Fibroblast of lung (primary cell): ENCODE results near the gene UPF2. TPM values are rescaled to one million over a fixed set of nuclear protein-coding genes. Genes with fewer than 3 reads are reported as not detected.

Source experiments
- DNase-seq, 2 donors: peaks; one replicate each; pipeline versions ENCODE4 v3.0.0 to v3.0.0-alpha.2; 2010; ENCODE audit warnings: low read depth in 2 of 2
- H2AFZ ChIP-seq: 2 replicates; pipeline ENCODE4 v1.5.1; 2012; ENCODE audit warnings: low read length, control low read depth, inconsistent platforms
- H3K27ac ChIP-seq: 2 replicates; pipeline ENCODE4 v1.5.1; 2011; ENCODE audit warnings: low read length, control low read depth; ENCODE audit not compliant: insufficient read depth
- H3K27me3 ChIP-seq: 2 replicates; pipeline ENCODE4 v1.5.1; 2011; ENCODE audit warnings: mild to moderate bottlenecking, low read length; ENCODE audit not compliant: control insufficient read depth, insufficient read depth
- H3K36me3 ChIP-seq: 2 replicates; pipeline ENCODE4 v1.5.1; 2011; ENCODE audit warnings: low read length; ENCODE audit not compliant: control insufficient read depth, insufficient read depth
- H3K4me1 ChIP-seq: 2 replicates; pipeline ENCODE4 v1.5.1; 2011; ENCODE audit warnings: low read length; ENCODE audit not compliant: control insufficient read depth, insufficient read depth; ENCODE audit errors: extremely low read depth
- H3K4me2 ChIP-seq: 2 replicates; pipeline ENCODE4 v1.5.1; 2011; ENCODE audit warnings: low read length, control low read depth; ENCODE audit not compliant: insufficient read depth; ENCODE audit errors: extremely low read depth
- H3K4me3 ChIP-seq, 4 experiments: fragments of 200-600 bp in 1 of 4; sonication (generic) in 1 of 4; replicated peaks in 1 of 4; 2 replicates each; pipeline ENCODE4 v1.5.1; 2011 to 2016; ENCODE audit warnings: low read length in 4 of 4, low read depth in 3 of 4, mild to moderate bottlenecking in 3 of 4, control low read depth in 2 of 4, inconsistent platforms in 1 of 4, mixed read lengths in 1 of 4; ENCODE audit not compliant: insufficient read depth in 1 of 4; ENCODE audit errors: control extremely low read depth in 1 of 4
- H3K79me2 ChIP-seq: 2 replicates; pipeline ENCODE4 v1.5.1; 2012; ENCODE audit warnings: mild to moderate bottlenecking, low read length, inconsistent platforms; ENCODE audit not compliant: control insufficient read depth, insufficient read depth
- H3K9ac ChIP-seq: 2 replicates; pipeline ENCODE4 v1.5.1; 2011; ENCODE audit warnings: mild to moderate bottlenecking, low read length, control low read depth; ENCODE audit not compliant: insufficient read depth
- H3K9me3 ChIP-seq: 2 replicates; pipeline ENCODE4 v1.5.1; 2012; ENCODE audit warnings: low read depth, low read length; ENCODE audit not compliant: control insufficient read depth, insufficient read depth
- H4K20me1 ChIP-seq: 2 replicates; pipeline ENCODE4 v1.5.1; 2011; ENCODE audit warnings: low read length; ENCODE audit not compliant: control insufficient read depth, insufficient read depth; ENCODE audit errors: extremely low read depth
- CTCF ChIP-seq, 2 donors: IDR thresholded peaks in 1 of 2; conservative IDR thresholded peaks in 1 of 2; 1 replicate in 1 of 2; 2 replicates in 1 of 2; pipeline ENCODE4 v1.5.1; 2011 to 2012; ENCODE audit warnings: low read length in 2 of 2, control low read depth in 1 of 2, inconsistent platforms in 1 of 2, low read depth in 1 of 2, mild to moderate bottlenecking in 1 of 2
- EZH2 ChIP-seq: IDR thresholded peaks from 2 replicates; pipeline ENCODE4 v1.5.1; 2012; ENCODE audit warnings: low read length, control low read depth, mild to moderate bottlenecking; ENCODE audit errors: missing control alignments
- polyA plus RNA-seq, 2 donors: library from polyadenylated mRNA; depleted of rRNA in 1 of 2; stranded (reverse) in 1 of 2; unstranded in 1 of 2; fragments of >200 nt; gene quantifications; 2 replicates each; pipeline ENCODE4 v1.2.1, GENCODE V29; 2011 to 2012; ENCODE audit warnings: missing spikeins in 1 of 2
- total RNA-seq: library from RNA; depleted of rRNA; stranded (reverse); fragments of >200 nt; gene quantifications from 2 replicates; pipeline ENCODE4 v1.2.1, GENCODE V29; 2014

The UPF2 gene
- total and polyA plus RNA-seq, 2 donors (not counting 1 experiment from before 2014, with no cell fraction given), result 20.8 to 22.6 TPM

- Histone ChIP-seq H3K9ac (no peak overlapping the region), H3K27ac (no peak overlapping the region), H4K20me1 (no peaks in the 10 kb centered on the region), H3K4me2 (no peak overlapping the region), H3K36me3 (no peaks in the 10 kb centered on the region), H2AFZ (peak overlapping the region; percentile 17), H3K4me1 (peaks cover 2% of the 10 kb centered on the region), H3K79me2 (peaks cover 20% of the 10 kb centered on the region), H3K9me3 (no peaks in the 10 kb centered on the region), H3K27me3 (no peaks in the 10 kb centered on the region), H3K4me3 (no peak overlapping the region)
- DNase-seq, result no peak
- TF ChIP-seq EZH2 (no peak), CTCF (conservative IDR thresholded peaks at IDR 0.05 in 1 of 2, IDR thresholded peaks at IDR 0.05 in 1 of 2; ENCODE audit: low read depth in 1 of 2, low read length in 2 of 2) (no peak)
Measured at GRCh38 chr10:12045596-12045995, 3.0 kb upstream of the UPF2 start.

GRCh38 chr10:12042409-12042796 is 206 bp downstream of the UPF2 start:
- Histone ChIP-seq H3K4me2 (peak overlapping the region; percentile 96), H3K9me3 (no peaks in the 10 kb centered on the region), H3K4me3 (peak overlapping the region; percentile 91 to 98 (median 96)), H3K9ac (peak overlapping the region; percentile 99), H3K27ac (peak overlapping the region; percentile 100), H3K79me2 (peaks cover 49% of the 10 kb centered on the region), H4K20me1 (no peaks in the 10 kb centered on the region), H2AFZ (peak overlapping the region; percentile 71), H3K27me3 (no peaks in the 10 kb centered on the region), H3K4me1 (peaks cover 2% of the 10 kb centered on the region), H3K36me3 (no peaks in the 10 kb centered on the region)
- DNase-seq, result peak in 1 of 2 donors; percentile 30
- TF ChIP-seq CTCF (conservative IDR thresholded peaks at IDR 0.05 in 1 of 2, IDR thresholded peaks at IDR 0.05 in 1 of 2; ENCODE audit: low read depth in 1 of 2, low read length in 2 of 2), result no peak
- TF ChIP-seq EZH2, result no peak

GRCh38 chr10:12041766-12042408 is 722 bp downstream of the UPF2 start:
- Histone ChIP-seq H3K36me3 (no peaks in the 10 kb centered on the region), H3K9me3 (no peaks in the 10 kb centered on the region), H3K79me2 (peaks cover 53% of the 10 kb centered on the region), H3K4me2 (peak overlapping the region; percentile 96), H3K27ac (peak overlapping the region; percentile 100), H3K4me3 (peak overlapping the region; percentile 91 to 98 (median 96)), H3K27me3 (no peaks in the 10 kb centered on the region), H3K9ac (peak overlapping the region; percentile 99), H3K4me1 (peaks cover 2% of the 10 kb centered on the region), H4K20me1 (no peaks in the 10 kb centered on the region), H2AFZ (no peak overlapping the region)
- TF ChIP-seq EZH2 (no peak), CTCF (conservative IDR thresholded peaks at IDR 0.05 in 1 of 2, IDR thresholded peaks at IDR 0.05 in 1 of 2; ENCODE audit: low read depth in 1 of 2, low read length in 2 of 2) (no peak)
- peak; percentile 19 to 22 for DNase-seq
